G401 (cell line): Measurements from ENCODE around the gene USP24. TPM values are rescaled to one million over a fixed set of nuclear protein-coding genes. Genes with fewer than 3 reads are reported as not detected.

Experiments used
- DNase-seq: peaks from one replicate; pipeline ENCODE4 v3.0.0-alpha.2; 2015; ENCODE audit warnings: low spot score
- in situ Hi-C: cut with HindIII; loops from 2 replicates; pipeline ENCODE4 v1.10.0; 2016; ENCODE audit warnings: low sequenced_read_pairs, mixed read lengths
- total RNA-seq: library from RNA; depleted of rRNA; stranded (reverse); fragments of >200 nt; shearing (Covaris generic); gene quantifications from 2 replicates; pipeline ENCODE4 v1.2.3, GENCODE V29; 2014

USP24 gene
- total RNA-seq, 1 experiment from 2014 or later, result 20.8 TPM

DNA sequence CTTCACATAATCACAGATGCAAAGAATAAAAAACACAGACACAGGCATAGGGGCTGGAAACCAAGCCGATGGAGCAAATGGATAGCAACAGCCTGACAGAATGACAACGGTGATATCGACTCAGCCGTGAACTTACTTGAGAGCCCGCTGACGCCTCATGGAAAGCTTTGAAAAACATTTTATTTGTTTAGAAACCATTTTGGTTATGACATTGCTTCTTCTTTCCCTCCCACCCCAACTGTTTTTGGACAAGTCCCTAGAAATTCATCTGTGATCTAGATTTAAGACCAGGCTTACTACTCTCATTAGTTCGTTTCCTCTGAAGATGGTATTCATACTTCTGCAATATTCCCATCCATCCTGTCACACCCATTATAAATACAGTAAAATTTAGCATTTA lies 130.9 kb downstream of the USP24 start:
- in situ Hi-C loops, result no loop called here

DNA sequence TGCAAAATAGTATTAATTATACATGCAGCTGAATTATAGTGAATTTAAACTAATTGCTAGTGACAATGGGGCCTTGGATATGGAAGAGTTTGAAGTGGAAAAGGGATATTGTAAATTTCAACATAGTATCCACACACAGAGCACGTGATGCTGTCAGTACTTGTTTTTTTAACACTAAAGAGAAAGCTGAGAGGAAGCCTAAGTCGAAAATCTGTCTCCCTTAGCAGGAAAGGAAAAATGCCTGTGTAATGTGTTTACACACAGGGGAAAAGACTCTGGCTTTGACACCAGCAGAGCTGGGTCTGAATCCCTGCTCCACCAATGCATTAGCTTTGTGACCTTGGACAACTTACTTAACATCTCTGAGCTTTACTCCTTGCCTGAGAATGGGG lies 133.3 kb downstream of the USP24 start:
- in situ Hi-C loops, result no loop called here

More for the DNA sequence above, 130.9 kb downstream of the USP24 start:
- no peak for DNase-seq

DNA sequence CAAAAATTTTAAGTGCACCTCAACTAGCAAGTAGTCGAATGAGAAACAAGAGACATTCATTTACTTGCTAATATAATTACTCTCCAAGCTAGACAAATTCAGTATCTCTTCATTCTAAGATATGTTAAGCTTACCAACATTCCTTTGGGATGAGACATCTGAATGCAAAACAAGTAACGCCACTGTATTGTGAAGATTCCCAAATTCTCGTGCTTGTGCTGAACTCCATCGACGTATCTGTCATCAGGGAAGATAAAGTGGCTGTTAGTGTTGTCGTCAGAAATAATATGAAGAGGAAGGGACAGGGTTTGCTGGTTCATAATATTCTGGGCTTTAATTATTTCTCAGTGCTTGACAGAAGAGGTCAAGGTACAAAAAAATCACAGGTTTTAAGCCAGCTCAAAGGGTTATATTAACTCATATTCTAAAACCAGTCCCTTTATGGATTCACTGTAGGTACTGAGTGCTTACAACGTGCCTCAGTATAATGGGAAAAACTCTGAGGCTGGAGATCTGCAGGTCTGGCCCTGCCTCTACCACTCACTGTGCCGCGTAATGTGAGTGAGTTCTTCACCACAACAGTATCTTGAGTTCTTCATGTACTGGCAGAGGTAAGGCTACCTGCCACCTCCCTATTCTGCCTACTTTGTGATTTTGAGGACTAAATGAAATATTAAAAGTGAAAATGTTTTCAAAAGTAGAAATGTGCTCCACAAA lies 133.8 kb downstream of the USP24 start:
- in situ Hi-C loops, result no loop called here
- no peak for DNase-seq

More for the DNA sequence above, 133.3 kb downstream of the USP24 start:
- DNase-seq, result no peak

DNA sequence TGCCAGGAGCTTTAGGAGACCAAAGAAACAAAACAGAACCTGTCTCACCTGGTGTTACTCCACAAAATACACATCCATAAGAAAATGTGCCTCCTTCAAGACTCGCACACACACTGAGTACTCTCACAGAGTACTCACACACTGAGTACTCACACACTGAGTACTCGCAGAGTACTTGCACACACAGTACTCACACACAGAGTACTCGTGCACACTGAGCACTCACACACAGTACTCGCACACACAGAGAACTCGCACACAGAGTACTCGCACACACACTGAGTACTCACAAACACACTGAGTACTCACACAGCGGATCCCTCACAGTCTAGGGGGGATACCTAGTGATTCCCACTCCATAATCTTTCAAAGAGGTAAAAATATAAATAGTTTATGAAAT lies 135.5 kb downstream of the USP24 start:
- no peak for DNase-seq
- in situ Hi-C loops, result no loop called here

DNA sequence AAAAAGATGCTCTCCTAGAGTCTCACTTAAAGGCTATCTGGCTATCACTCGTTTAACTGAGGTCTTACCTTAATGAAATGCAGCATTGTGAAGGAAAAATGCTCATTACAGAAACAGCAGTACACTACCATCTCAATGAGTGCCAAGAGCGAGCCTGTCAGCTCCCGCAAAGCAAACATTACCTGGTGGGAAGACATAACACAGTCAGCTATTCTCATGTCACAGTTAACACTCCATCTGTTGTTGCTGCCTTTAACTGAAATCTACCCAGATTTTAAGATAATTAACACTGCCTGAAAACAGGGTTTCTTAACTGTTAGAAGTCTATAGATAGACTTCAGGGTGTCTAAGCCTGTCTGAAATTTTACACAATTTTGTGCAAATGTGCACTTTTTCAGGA lies 136.7 kb downstream of the USP24 start:
- in situ Hi-C loops, result no loop called here
- peak; percentile 92 for DNase-seq

DNA sequence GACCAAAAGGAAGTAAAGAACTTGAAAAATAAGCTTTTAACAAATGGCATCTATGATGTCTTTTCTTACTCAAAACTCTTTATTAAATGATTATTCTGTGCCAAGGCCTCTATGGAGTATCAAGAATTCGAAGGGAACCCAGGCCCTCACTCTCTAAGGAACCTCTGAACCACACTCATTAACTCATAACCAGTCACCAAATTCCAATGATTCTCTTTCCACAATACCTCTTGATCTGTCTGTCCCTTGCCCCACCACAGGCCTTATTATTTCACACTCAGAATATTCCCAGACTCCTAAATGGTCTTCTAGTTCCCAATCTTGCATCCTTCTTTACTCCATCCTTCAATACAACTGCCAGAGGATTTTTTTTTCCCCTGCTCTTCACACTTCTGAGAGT lies 138.8 kb downstream of the USP24 start:
- in situ Hi-C loops, result no loop called here
- no peak for DNase-seq

DNA sequence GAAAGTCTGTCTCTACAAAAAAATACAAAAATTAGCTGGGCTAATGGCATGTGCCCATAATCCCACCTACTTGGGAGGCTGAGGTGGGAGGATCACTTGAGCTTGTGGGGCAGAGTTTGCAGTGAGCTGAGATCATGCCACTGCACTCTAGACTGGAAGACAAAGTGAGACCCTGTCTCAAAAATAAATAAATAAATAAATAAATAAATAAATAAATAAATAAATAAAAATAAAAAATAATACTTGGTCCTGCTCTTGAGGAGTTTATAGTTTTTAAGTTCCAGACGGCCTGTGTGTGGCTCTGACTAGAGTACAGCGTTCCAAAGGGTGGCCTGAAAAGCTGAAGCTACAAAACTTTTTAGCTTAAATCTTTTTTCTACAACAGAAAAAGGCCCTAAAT lies 140.7 kb downstream of the USP24 start:
- in situ Hi-C loops, result no loop called here
- DNase-seq, result no peak

DNA sequence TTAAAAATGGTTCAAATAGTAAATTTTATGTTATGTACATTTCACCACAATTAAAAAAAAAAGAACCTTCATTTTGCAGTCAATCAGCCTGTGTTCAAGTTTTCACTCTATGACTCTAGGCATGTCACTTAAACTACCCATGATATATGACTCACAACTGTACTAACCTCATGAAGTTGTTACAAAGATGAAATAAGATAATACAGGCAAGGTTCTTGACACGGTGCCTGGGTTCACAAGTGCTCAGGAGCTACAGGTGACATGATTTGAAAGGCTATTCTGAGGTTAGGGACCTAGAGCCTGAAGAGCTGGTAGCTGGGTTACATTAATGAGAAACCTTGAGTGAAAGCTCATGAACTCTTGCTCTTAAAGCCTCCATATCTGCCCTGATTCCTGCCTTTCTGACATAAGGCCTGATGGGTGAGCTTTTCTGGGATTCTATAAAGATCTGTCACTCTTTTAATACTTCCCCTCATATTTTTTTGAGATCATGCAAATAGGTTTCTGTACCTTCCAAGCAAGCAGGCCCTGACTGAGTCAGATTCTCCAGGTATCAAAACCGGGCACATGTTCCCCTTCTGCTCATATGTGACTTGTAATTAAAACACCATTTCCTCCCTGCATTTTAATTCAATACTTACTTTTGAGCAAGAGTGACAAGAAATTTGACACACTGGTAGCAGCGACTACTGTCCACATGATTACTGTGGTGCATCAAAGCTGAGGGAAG lies 141.8 kb downstream of the USP24 start:
- DNase-seq, result no peak
- in situ Hi-C loops, result no loop called here

DNA sequence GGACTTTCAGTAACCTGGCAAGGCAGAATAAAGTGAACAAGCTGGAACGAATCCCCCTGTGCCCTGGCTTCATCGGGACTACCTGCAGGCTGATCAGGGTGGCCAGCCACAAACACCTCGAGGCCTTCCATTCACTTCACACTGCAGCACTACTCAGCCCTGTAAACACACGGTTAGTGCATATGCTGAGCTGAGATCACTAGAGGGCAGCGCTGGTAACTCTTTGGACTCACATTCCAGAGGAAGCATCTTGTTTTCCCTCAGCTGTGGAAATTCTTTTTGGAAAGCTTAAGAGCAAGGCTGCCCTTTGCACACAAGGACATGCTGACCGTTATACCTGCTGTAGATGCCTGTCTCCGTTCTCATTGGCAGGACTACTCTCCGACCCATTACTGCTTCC lies 143.7 kb downstream of the USP24 start:
- in situ Hi-C loops, result no loop called here
- DNase-seq, result peak; percentile 87

DNA sequence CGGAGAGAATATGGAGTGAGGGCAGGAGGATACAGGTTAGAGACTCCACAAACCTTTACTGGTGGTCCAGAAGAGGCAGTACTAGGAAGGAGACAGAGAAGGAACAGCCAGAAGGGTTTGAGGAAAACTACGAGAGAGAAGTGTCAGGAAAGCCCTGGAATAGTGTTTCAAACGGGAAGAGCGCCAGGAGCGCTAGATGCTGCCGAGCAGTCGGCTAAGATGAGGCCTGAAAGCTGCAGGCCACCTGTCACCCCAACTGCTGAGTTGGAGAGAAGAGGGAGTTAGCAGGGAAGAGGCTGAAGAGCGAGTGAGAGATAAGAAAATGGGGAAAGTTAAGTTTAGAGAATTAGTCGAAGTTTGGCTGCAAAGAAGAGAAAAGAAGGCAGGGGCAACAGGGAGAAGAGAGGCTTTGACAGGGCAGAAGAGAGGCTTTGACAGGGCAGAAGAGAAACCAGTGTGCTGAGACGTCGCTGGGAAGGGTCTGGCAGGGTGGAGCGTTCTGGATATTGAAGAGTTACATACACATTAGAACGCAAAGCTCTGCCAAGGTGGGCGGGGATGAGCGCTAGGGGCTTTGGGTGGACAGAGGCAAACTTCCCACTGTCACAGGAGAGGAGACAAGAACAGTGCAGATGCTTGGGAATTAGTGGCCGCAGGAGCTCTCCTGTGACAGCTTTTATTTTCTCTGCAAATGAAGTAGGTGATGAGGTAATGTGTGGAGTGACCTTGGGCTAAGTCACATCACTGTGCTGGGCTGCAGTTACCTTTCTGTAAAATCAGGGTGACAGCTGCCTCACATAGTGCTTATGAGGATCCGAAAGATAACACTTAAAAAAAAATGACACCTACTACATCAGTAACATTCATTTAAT lies 144.6 kb downstream of the USP24 start:
- in situ Hi-C loops, result no loop called here
- DNase-seq, result peak; percentile 89

DNA sequence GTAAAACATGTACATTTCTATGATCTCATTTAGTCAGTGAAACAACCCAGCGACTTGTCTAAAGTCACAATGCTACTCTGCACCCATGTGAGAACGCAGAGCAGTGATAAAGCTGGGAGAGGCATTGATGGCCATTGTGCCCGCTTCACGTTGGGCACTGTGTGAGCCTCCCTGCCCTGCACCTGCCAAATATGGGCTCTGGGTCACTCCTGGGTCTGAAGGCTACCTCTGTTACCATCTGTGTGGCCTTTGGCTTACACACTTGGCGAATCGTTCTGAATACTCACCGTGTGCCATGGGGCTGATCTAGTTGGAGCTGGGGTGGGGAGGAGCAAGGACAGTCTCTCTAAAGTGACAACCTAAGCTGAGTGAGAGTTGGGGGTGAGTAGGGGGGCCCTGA lies 145.9 kb downstream of the USP24 start:
- in situ Hi-C loops, result no loop called here
- no peak for DNase-seq

DNA sequence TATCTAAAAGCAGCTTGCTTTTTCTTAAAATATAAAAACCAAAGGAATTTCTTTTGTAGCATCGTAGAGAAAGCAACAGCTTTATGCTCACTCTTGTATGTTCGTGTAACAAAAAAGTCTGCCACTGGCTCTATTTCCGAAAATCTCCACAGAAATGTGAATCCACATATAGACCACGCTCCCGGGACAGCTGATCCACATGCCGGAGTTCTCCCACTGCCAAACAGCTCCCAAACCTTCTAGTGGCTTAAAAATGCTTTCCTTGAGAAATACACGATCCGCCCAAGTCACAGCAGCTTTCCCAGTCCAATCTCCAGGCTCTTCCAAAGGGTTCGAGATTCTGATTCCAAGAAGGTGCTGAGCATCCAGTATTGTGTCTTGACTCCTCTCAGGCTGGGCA lies 146.5 kb downstream of the USP24 start:
- in situ Hi-C loops, result no loop called here
- DNase-seq, result no peak

DNA sequence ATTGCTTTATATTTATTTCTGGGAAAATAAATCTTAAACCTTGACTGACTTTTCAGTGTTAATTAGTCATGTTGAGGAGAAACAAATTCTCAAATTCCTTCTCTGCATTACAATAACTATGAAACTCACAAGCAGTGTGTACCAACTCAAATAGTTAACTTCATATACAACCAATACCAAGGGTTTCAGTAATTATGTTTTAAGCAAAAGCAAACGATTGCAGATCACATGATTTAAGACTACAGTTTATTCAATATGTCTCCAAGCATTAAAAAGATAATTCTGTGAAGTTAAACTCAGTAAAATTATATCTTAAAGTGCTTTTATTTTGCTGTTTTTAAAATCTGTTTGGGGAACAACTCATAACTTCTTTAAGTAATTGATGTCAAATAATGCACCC lies 147.2 kb downstream of the USP24 start:
- in situ Hi-C loops, result no loop called here
- no peak for DNase-seq

DNA sequence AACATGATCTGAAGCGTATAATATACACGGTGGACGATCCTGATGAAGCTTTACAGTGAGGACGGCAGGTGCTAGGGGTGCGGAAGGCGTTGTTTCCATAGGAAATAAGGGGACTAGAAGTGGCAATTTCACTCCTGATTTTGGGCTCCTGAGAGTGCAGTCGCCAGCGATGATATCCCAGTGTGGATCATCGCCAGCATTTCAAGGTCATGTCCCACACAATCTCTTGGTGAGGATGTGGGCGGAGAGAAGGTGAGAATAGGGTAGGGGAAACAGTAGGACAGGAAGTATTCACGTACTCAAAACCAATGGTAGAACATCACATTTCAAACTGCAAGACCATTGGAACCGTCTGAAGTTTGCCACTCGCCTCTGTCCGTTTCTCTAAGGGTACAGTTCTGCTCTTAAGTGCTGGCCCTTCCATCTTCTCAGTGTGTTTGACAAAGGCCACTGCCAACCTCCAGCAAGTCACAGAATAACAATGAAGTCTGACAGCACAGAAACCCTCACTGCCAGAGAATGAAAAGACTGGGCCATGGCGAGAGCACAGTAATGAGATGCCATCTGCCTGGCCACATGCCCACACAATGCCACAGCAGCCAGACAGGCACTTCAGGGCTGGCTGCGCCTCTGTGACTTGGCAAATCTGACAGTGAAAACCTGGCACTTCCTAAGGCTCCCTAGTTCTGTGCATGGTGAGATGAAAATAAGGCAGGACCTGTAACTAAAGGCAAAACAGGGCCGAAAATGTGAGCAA lies 148.0 kb downstream of the USP24 start:
- DNase-seq, result peak; percentile 96
- in situ Hi-C loops, result no loop called here

DNA sequence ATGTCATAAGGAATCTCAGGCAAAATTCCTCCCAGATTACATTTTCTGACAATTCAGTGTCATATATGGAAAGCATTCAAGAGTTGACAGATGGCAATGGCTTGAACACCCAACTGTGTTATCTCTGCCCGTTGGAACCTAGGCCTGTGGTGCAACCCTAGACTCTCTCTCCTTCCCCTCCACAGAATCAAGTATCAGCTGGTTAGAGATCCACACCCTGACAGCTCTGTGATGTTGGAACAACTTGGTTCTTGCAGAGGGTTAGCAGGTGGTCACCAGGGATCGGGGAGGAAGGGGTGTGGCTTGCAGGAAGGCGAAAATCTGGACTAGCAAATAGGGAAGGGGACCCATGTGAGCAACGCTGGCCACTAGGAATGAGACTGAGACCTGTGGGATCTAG lies 149.5 kb downstream of the USP24 start:
- in situ Hi-C loops, result no loop called here
- DNase-seq, result peak; percentile 80

DNA sequence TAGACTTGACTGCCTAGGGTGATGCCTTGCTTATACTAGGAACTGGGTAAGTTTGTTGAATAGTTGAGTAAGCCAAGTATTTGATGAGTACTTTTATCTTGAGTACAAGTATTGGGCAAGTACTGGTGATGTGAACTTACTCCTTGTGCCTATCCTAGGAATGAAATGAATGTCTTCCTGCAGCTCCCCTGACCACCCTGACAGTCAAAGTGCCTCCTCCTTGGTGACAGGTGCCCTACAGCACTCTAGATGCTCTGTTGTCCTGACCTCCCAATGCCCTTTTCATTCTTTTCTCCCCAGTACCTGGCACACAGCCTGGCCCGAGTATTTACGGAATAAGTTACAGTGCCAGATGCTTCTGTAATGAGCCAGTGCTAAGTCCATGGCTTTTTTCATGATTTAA lies 150.3 kb downstream of the USP24 start:
- DNase-seq, result peak; percentile 38
- in situ Hi-C loops, result no loop called here

DNA sequence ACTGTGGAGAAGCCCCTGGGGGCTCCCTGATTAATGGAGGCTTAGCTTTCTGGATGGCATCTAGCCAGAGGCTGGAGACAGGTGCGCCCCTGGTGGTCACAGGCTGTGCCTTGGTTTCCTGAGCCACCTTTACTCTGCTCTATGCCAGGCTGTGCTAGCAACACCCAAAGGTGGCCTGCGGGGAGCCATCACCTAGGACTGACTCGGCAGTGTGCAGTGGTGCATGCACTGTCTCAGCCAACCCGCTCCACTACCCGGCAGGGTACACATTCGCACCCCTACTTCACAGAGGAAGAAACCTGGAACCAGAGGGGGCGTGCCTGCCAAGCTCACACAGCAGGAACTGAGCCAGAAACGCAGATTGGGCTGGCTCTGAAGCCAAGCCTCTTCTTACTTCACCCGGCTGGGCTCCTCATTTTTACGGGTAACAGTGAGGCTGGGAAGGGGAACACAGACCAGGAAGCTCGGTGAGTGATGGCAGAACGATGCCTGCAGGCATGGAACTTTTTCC lies 151.0 kb downstream of the USP24 start:
- DNase-seq, result peak; percentile 89
- in situ Hi-C loops, result no loop called here

DNA sequence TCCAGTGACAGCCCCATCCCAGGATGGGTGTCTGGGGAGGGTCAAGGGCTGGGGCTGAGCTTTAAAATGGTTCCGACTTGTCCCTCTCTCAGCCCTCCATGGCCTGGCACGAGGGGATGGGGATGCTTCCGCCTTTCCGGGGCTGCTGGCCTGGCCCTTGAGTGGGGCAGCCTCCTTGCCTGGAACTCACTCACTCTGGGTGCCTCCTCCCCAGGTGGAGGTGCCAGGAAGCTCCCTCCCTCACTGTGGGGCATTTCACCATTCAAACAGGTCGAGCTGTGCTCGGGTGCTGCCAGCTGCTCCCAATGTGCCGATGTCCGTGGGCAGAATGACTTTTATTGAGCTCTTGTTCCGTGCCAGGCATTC lies 151.6 kb downstream of the USP24 start:
- in situ Hi-C loops, result no loop called here
- DNase-seq, result no peak
